ENCODE results near the gene DLG5.

The DLG5 gene

GRCh38 chr10:77849039-77849664 lies 77.4 kb downstream of the DLG5 start:
- H3K79me2 ChIP-seq (ENCODE audit: control insufficient read depth, insufficient read depth, low read length, poor library complexity): peaks cover 7% of the 10 kb centered on the region
- peaks cover 35 to 43% of the 10 kb centered on the region in 2 experiments for H3K36me3 ChIP-seq (ENCODE audit: control insufficient read depth in 1 of 2, insufficient read depth in 2 of 2, low read length in 2 of 2)
- no peak overlapping the region for H2BK12ac ChIP-seq (ENCODE audit: low read length)
- H3K4me3 ChIP-seq (ENCODE audit: low read depth, low read length): no peak overlapping the region
- H4K91ac ChIP-seq (ENCODE audit: low read depth, low read length): peak overlapping the region; percentile 26
- H3K27ac ChIP-seq (ENCODE audit: low read depth, low read length): no peak overlapping the region
- H3K18ac ChIP-seq (ENCODE audit: low read length): peak overlapping the region; percentile 67
- WGBS (ENCODE audit: extremely low coverage, insufficient coverage, insufficient read length): no CpG with 5 or more reads among the region's 12 CpGs
- H2BK5ac ChIP-seq (ENCODE audit: low read depth, low read length, poor library complexity): no peak overlapping the region
- H3K4me2 ChIP-seq (ENCODE audit: low read length): no peak overlapping the region
- peak overlapping the region; percentile 16 for H3K14ac ChIP-seq (ENCODE audit: low read length)
- no peak overlapping the region for H3K9ac ChIP-seq (ENCODE audit: low read length)
- no peaks in the 10 kb centered on the region for H3K27me3 ChIP-seq (ENCODE audit: insufficient read depth, low read length)
- no peak overlapping the region for H4K12ac ChIP-seq (ENCODE audit: low read depth, low read length)
- H3K79me1 ChIP-seq (ENCODE audit: low read length): peaks cover 15% of the 10 kb centered on the region
- H4K8ac ChIP-seq (ENCODE audit: low read depth, low read length): no peak overlapping the region
- DNase-seq: no peak
- H2AK5ac ChIP-seq (ENCODE audit: low read length): peak overlapping the region; percentile 64
- peaks cover 15 to 25% of the 10 kb centered on the region in 2 experiments for H3K4me1 ChIP-seq (ENCODE audit: control insufficient read depth in 1 of 2, insufficient read depth in 2 of 2, low read length in 2 of 2)
- no peak overlapping the region for H2AFZ ChIP-seq (ENCODE audit: insufficient read depth, low read length, poor library complexity)
- H2BK120ac ChIP-seq (ENCODE audit: insufficient read depth, low read length, poor library complexity): no peak overlapping the region
- no peaks in the 10 kb centered on the region for H3K9me3 ChIP-seq (ENCODE audit: insufficient read depth, low read depth, low read length)
- no peak overlapping the region for H3K23ac ChIP-seq (ENCODE audit: low read length)
- H3K4ac ChIP-seq (ENCODE audit: low read depth, low read length): peak overlapping the region; percentile 19

GRCh38 chr10:77846718-77847311 lies 79.7 kb downstream of the DLG5 start:
- H3K27me3 ChIP-seq (ENCODE audit: insufficient read depth, low read length): no peaks in the 10 kb centered on the region

GRCh38 chr10:77845451-77845850 lies 81.1 kb downstream of the DLG5 start:
- H3K79me2 ChIP-seq (ENCODE audit: control insufficient read depth, insufficient read depth, low read length, poor library complexity): peaks cover 5% of the 10 kb centered on the region
- H3K14ac ChIP-seq (ENCODE audit: low read length): no peak overlapping the region
- H3K36me3 ChIP-seq (ENCODE audit: control insufficient read depth in 1 of 2, insufficient read depth in 2 of 2, low read length in 2 of 2): peaks cover 45 to 55% of the 10 kb centered on the region in 2 experiments
- H3K4ac ChIP-seq (ENCODE audit: low read depth, low read length): no peak overlapping the region
- no peak overlapping the region for H4K8ac ChIP-seq (ENCODE audit: low read depth, low read length)
- H3K4me1 ChIP-seq (ENCODE audit: control insufficient read depth in 1 of 2, insufficient read depth in 2 of 2, low read length in 2 of 2): peaks cover 13 to 22% of the 10 kb centered on the region in 2 experiments
- no peak overlapping the region for H2BK120ac ChIP-seq (ENCODE audit: insufficient read depth, low read length, poor library complexity)
- no peaks in the 10 kb centered on the region for H3K27me3 ChIP-seq (ENCODE audit: insufficient read depth, low read length)
- no peak overlapping the region for H2BK12ac ChIP-seq (ENCODE audit: low read length)
- peaks cover 10% of the 10 kb centered on the region for H3K79me1 ChIP-seq (ENCODE audit: low read length)
- H4K91ac ChIP-seq (ENCODE audit: low read depth, low read length): no peak overlapping the region
- H2BK5ac ChIP-seq (ENCODE audit: low read depth, low read length, poor library complexity): no peak overlapping the region
- H2AK5ac ChIP-seq (ENCODE audit: low read length): no peak overlapping the region
- H3K18ac ChIP-seq (ENCODE audit: low read length): no peak overlapping the region
- no peak overlapping the region for H3K23ac ChIP-seq (ENCODE audit: low read length)
- H3K4me3 ChIP-seq (ENCODE audit: low read depth, low read length): no peak overlapping the region
- no peak overlapping the region for H2AFZ ChIP-seq (ENCODE audit: insufficient read depth, low read length, poor library complexity)
- H3K9me3 ChIP-seq (ENCODE audit: insufficient read depth, low read depth, low read length): no peaks in the 10 kb centered on the region
- H3K27ac ChIP-seq (ENCODE audit: low read depth, low read length): peak overlapping the region; percentile 57
- H3K9ac ChIP-seq (ENCODE audit: low read length): no peak overlapping the region
- no peak overlapping the region for H4K12ac ChIP-seq (ENCODE audit: low read depth, low read length)
- H3K4me2 ChIP-seq (ENCODE audit: low read length): no peak overlapping the region
- no peak for DNase-seq

More at GRCh38 chr10:77846718-77847311, 79.7 kb downstream of the DLG5 start:
- Histone ChIP-seq H4K91ac (ENCODE audit: low read depth, low read length) (peak overlapping the region; percentile 73), H3K4me2 (ENCODE audit: low read length) (no peak overlapping the region), H2BK12ac (ENCODE audit: low read length) (peak overlapping the region; percentile 73), H4K8ac (ENCODE audit: low read depth, low read length) (peak overlapping the region; percentile 66), H3K4me1 (ENCODE audit: control insufficient read depth in 1 of 2, insufficient read depth in 2 of 2, low read length in 2 of 2) (peaks cover 13 to 22% of the 10 kb centered on the region in 2 experiments), H2BK120ac (ENCODE audit: insufficient read depth, low read length, poor library complexity) (peak overlapping the region; percentile 61), H3K4me3 (ENCODE audit: low read depth, low read length) (no peak overlapping the region), H3K9me3 (ENCODE audit: insufficient read depth, low read depth, low read length) (no peaks in the 10 kb centered on the region), H2BK5ac (ENCODE audit: low read depth, low read length, poor library complexity) (peak overlapping the region; percentile 16), H3K36me3 (ENCODE audit: control insufficient read depth in 1 of 2, insufficient read depth in 2 of 2, low read length in 2 of 2) (peaks cover 36 to 49% of the 10 kb centered on the region in 2 experiments), H3K79me2 (ENCODE audit: control insufficient read depth, insufficient read depth, low read length, poor library complexity) (peaks cover 5% of the 10 kb centered on the region), H3K14ac (ENCODE audit: low read length) (peak overlapping the region; percentile 79), H3K27ac (ENCODE audit: low read depth, low read length) (peak overlapping the region; percentile 9), H3K23ac (ENCODE audit: low read length) (no peak overlapping the region), H3K79me1 (ENCODE audit: low read length) (peaks cover 12% of the 10 kb centered on the region), H3K4ac (ENCODE audit: low read depth, low read length) (no peak overlapping the region), H2AFZ (ENCODE audit: insufficient read depth, low read length, poor library complexity) (no peak overlapping the region), H3K18ac (ENCODE audit: low read length) (peak overlapping the region; percentile 67), H4K12ac (ENCODE audit: low read depth, low read length) (peak overlapping the region; percentile 59), H2AK5ac (ENCODE audit: low read length) (peak overlapping the region; percentile 80), H3K9ac (ENCODE audit: low read length) (no peak overlapping the region)
- WGBS (ENCODE audit: extremely low coverage, insufficient coverage, insufficient read length): no CpG with 5 or more reads among the region's 21 CpGs
- peak; percentile 62 to 85 for DNase-seq

- H2BK120ac ChIP-seq (ENCODE audit: insufficient read depth, low read length, poor library complexity): peak overlapping the region; percentile 26
- peak; percentile 82 to 84 for DNase-seq
- peak overlapping the region; percentile 6 for H2BK5ac ChIP-seq (ENCODE audit: low read depth, low read length, poor library complexity)
- no peak overlapping the region for H3K23ac ChIP-seq (ENCODE audit: low read length)
- peak overlapping the region; percentile 57 for H3K27ac ChIP-seq (ENCODE audit: low read depth, low read length)
- no peak overlapping the region for H3K4me2 ChIP-seq (ENCODE audit: low read length)
- H3K27me3 ChIP-seq (ENCODE audit: insufficient read depth, low read length): no peaks in the 10 kb centered on the region
- H3K36me3 ChIP-seq (ENCODE audit: control insufficient read depth in 1 of 2, insufficient read depth in 2 of 2, low read length in 2 of 2): peaks cover 45 to 55% of the 10 kb centered on the region in 2 experiments
- H3K14ac ChIP-seq (ENCODE audit: low read length): peak overlapping the region; percentile 21
- H3K79me1 ChIP-seq (ENCODE audit: low read length): peaks cover 10% of the 10 kb centered on the region
- H3K9me3 ChIP-seq (ENCODE audit: insufficient read depth, low read depth, low read length): no peaks in the 10 kb centered on the region
- peaks cover 5% of the 10 kb centered on the region for H3K79me2 ChIP-seq (ENCODE audit: control insufficient read depth, insufficient read depth, low read length, poor library complexity)
- peak overlapping the region; percentile 10 for H3K18ac ChIP-seq (ENCODE audit: low read length)
- H4K91ac ChIP-seq (ENCODE audit: low read depth, low read length): peak overlapping the region; percentile 7
- H4K8ac ChIP-seq (ENCODE audit: low read depth, low read length): peak overlapping the region; percentile 43
- H2AK5ac ChIP-seq (ENCODE audit: low read length): peak overlapping the region; percentile 27
- no peak overlapping the region for H3K4me3 ChIP-seq (ENCODE audit: low read depth, low read length)
- no peak overlapping the region for H2AFZ ChIP-seq (ENCODE audit: insufficient read depth, low read length, poor library complexity)
- WGBS (ENCODE audit: extremely low coverage, insufficient coverage, insufficient read length): no CpG with 5 or more reads among the region's 9 CpGs
- H3K4me1 ChIP-seq (ENCODE audit: control insufficient read depth in 1 of 2, insufficient read depth in 2 of 2, low read length in 2 of 2): peaks cover 13 to 22% of the 10 kb centered on the region in 2 experiments
- peak overlapping the region; percentile 4 for H3K4ac ChIP-seq (ENCODE audit: low read depth, low read length)
- no peak overlapping the region for H4K12ac ChIP-seq (ENCODE audit: low read depth, low read length)
- H2BK12ac ChIP-seq (ENCODE audit: low read length): peak overlapping the region; percentile 29
- H3K9ac ChIP-seq (ENCODE audit: low read length): no peak overlapping the region
Measured at GRCh38 chr10:77844713-77845445, 81.7 kb downstream of the DLG5 start.
